H9 (cell line): ENCODE measurements around the gene TTLL13. TPM values are rescaled to one million over a fixed set of nuclear protein-coding genes. Genes with fewer than 3 reads are reported as not detected.

Experiments
- DNase-seq: peaks from one replicate; pipeline ENCODE4 v3.0.0-alpha.2; 2017
- H2AFZ ChIP-seq: one replicate; pipeline ENCODE4 v1.6.1; 2013; ENCODE audit warnings: mild to moderate bottlenecking, low read length, control low read depth, moderate library complexity
- H2AK5ac ChIP-seq: 2 replicates; pipeline ENCODE4 v1.6.1; 2013; ENCODE audit warnings: low read length, control low read depth, mixed read lengths; ENCODE audit not compliant: insufficient read length
- H2BK120ac ChIP-seq: one replicate; pipeline ENCODE4 v1.6.1; 2013; ENCODE audit warnings: low read depth, mild to moderate bottlenecking, low read length, control low read depth, inconsistent platforms; ENCODE audit not compliant: poor library complexity, severe bottlenecking
- H2BK12ac ChIP-seq: 2 replicates; pipeline ENCODE4 v1.6.1; 2013; ENCODE audit warnings: low read length, control low read depth, mixed read lengths, low read depth; ENCODE audit not compliant: insufficient read length
- H2BK15ac ChIP-seq: 2 replicates; pipeline ENCODE4 v1.6.1; 2013; ENCODE audit warnings: low read depth, low read length, control low read depth
- H2BK20ac ChIP-seq: one replicate; pipeline ENCODE4 v1.6.1; 2013; ENCODE audit warnings: low read depth, mild to moderate bottlenecking, low read length, control low read depth, inconsistent platforms; ENCODE audit not compliant: poor library complexity, severe bottlenecking
- H2BK5ac ChIP-seq: 2 replicates; pipeline ENCODE4 v1.6.1; 2013; ENCODE audit warnings: low read length, control low read depth, mixed read lengths; ENCODE audit not compliant: insufficient read length
- H3K14ac ChIP-seq: 2 replicates; pipeline ENCODE4 v1.6.1; 2013; ENCODE audit warnings: low read length, control low read depth; ENCODE audit not compliant: insufficient read depth
- H3K18ac ChIP-seq: 2 replicates; pipeline ENCODE4 v1.6.1; 2013; ENCODE audit warnings: low read depth, mild to moderate bottlenecking, mixed read lengths, low read length, control low read depth; ENCODE audit not compliant: insufficient read length
- H3K23ac ChIP-seq: 2 replicates; pipeline ENCODE4 v1.6.1; 2013; ENCODE audit warnings: low read length, control low read depth, mixed read lengths, low read depth; ENCODE audit not compliant: insufficient read length
- H3K23me2 ChIP-seq: 2 replicates; pipeline ENCODE4 v1.6.1; 2013; ENCODE audit warnings: low read depth, mild to moderate bottlenecking, mixed read lengths, low read length, control low read depth; ENCODE audit not compliant: insufficient read length, poor library complexity, severe bottlenecking
- H3K27ac ChIP-seq: 2 replicates; pipeline ENCODE4 v1.5.1; 2013; ENCODE audit warnings: low read length, control low read depth, mixed read lengths, low read depth; ENCODE audit not compliant: insufficient read length
- H3K27me3 ChIP-seq: 2 replicates; pipeline ENCODE4 v1.6.1; 2013; ENCODE audit warnings: low read length, control low read depth, inconsistent platforms; ENCODE audit not compliant: insufficient read depth
- H3K4ac ChIP-seq: 2 replicates; pipeline ENCODE4 v1.6.1; 2013; ENCODE audit warnings: low read depth, mild to moderate bottlenecking, control low read depth, inconsistent platforms, low read length, moderate library complexity
- H3K4me1 ChIP-seq: 2 replicates; pipeline ENCODE4 v1.6.1; 2013; ENCODE audit warnings: low read length, control low read depth, inconsistent platforms; ENCODE audit not compliant: insufficient read depth
- H3K4me2 ChIP-seq: 2 replicates; pipeline ENCODE4 v1.6.1; 2013; ENCODE audit warnings: low read length, control low read depth, mixed read lengths; ENCODE audit not compliant: insufficient read length, insufficient read depth
- H3K56ac ChIP-seq: 2 replicates; pipeline ENCODE4 v1.6.1; 2013; ENCODE audit warnings: low read depth, mild to moderate bottlenecking, mixed read lengths, low read length, control low read depth; ENCODE audit not compliant: insufficient read length
- H3K79me1 ChIP-seq: 2 replicates; pipeline ENCODE4 v1.6.1; 2013; ENCODE audit warnings: low read depth, mild to moderate bottlenecking, moderate library complexity, low read length, control low read depth, inconsistent platforms; ENCODE audit not compliant: insufficient read depth, poor library complexity, severe bottlenecking
- H3K79me2 ChIP-seq: 2 replicates; pipeline ENCODE4 v1.6.1; 2013; ENCODE audit warnings: low read length, control low read depth, inconsistent platforms; ENCODE audit not compliant: insufficient read depth
- H3K9ac ChIP-seq: 2 replicates; pipeline ENCODE4 v1.6.1; 2013; ENCODE audit warnings: low read length, control low read depth, mixed read lengths; ENCODE audit not compliant: insufficient read length; ENCODE audit errors: extremely low read depth
- H3K9me3 ChIP-seq: one replicate; pipeline ENCODE4 v1.6.1; 2013; ENCODE audit warnings: low read depth, low read length, inconsistent platforms; ENCODE audit not compliant: control insufficient read depth
- H3T11ph ChIP-seq: one replicate; pipeline ENCODE4 v1.6.1; 2013; ENCODE audit warnings: mild to moderate bottlenecking, low read length, control low read depth, inconsistent platforms
- H4K20me1 ChIP-seq: one replicate; pipeline ENCODE4 v1.6.1; 2013; ENCODE audit not compliant: control insufficient read depth, insufficient read length, insufficient read depth
- H4K5ac ChIP-seq: 2 replicates; pipeline ENCODE4 v1.6.1; 2013; ENCODE audit warnings: low read depth, mild to moderate bottlenecking, mixed read lengths, low read length, control low read depth; ENCODE audit not compliant: insufficient read length
- H4K8ac ChIP-seq: replicated peaks from 2 replicates; pipeline ENCODE4 v1.6.1; 2013; ENCODE audit warnings: low read length, control low read depth, mixed read lengths, low read depth; ENCODE audit not compliant: insufficient read length
- H4K91ac ChIP-seq: 2 replicates; pipeline ENCODE4 v1.6.1; 2013; ENCODE audit warnings: low read depth, mild to moderate bottlenecking, moderate library complexity, mixed read lengths, low read length, control low read depth; ENCODE audit not compliant: insufficient read length
- H3K27ac Mint-ChIP-seq, 3 experiments: 2 replicates in 2 of 3; 3 replicates in 1 of 3; pipeline ENCODE4 v1.8.0; 2020 to 2021; ENCODE audit warnings: mixed read lengths in 3 of 3, mild to moderate bottlenecking in 1 of 3, moderate library complexity in 1 of 3
- H3K27me3 Mint-ChIP-seq: 2 replicates; pipeline ENCODE4 v1.8.0; 2021; ENCODE audit warnings: low read depth, mild to moderate bottlenecking, moderate library complexity, mixed read lengths
- H3K36me3 Mint-ChIP-seq, 3 experiments: 2 replicates in 2 of 3; 3 replicates in 1 of 3; pipeline ENCODE4 v1.8.0; 2020 to 2021; ENCODE audit warnings: low read depth in 3 of 3, mixed read lengths in 3 of 3; ENCODE audit not compliant: insufficient read depth in 1 of 3
- H3K4me1 Mint-ChIP-seq, 2 experiments: 2 replicates each; pipeline ENCODE4 v1.8.0; 2020; ENCODE audit warnings: mixed read lengths in 2 of 2
- H3K4me3 Mint-ChIP-seq, 2 experiments: 2 replicates in 1 of 2; 3 replicates in 1 of 2; pipeline ENCODE4 v1.8.0; 2020 to 2021; ENCODE audit warnings: mild to moderate bottlenecking in 2 of 2, mixed read lengths in 2 of 2, moderate library complexity in 1 of 2
- H3K9me3 Mint-ChIP-seq, 2 experiments: 2 replicates in 1 of 2; 3 replicates in 1 of 2; pipeline ENCODE4 v1.8.0; 2020; ENCODE audit warnings: mild to moderate bottlenecking in 2 of 2, mixed read lengths in 2 of 2, moderate library complexity in 1 of 2
- CTCF ChIP-seq: fragments of 200-600 bp; sonication (generic); conservative IDR thresholded peaks from 3 replicates; pipeline ENCODE4 v1.8.0; 2021; ENCODE audit warnings: antibody characterized with exemption, mild to moderate bottlenecking
- WGBS: extraction: QIAGEN DNeasy Blood & Tissue Kit; methylation state at CpG from one replicate; pipeline ENCODE4 v1.1.7; 2013; ENCODE audit warnings: missing lambda C conversion rate, low lambda C conversion rate, mixed read lengths; ENCODE audit not compliant: insufficient read length; ENCODE audit errors: extremely low coverage; 5-methylcytosine and 5-hydroxymethylcytosine counted together
- total RNA-seq: library from RNA; stranded (reverse); gene quantifications from 2 replicates; pipeline ENCODE4 v1.2.1, GENCODE V29; 2021

Gene TTLL13
- total RNA-seq, 1 experiment from 2014 or later = not detected

GRCh38 chr15:90307661-90308060 lies 58.3 kb downstream of the TTLL13 start:
- Histone ChIP-seq H2BK15ac (no peak overlapping the region), H2BK12ac (no peak overlapping the region), H3K18ac (no peak overlapping the region), H3K23me2 (no peaks in the 10 kb centered on the region), H3K56ac (no peak overlapping the region), H3K9ac (no peak overlapping the region), H3K27me3 (no peaks in the 10 kb centered on the region), H3K27ac (no peak overlapping the region), H3K4me1 (no peaks in the 10 kb centered on the region), H2BK20ac (no peak overlapping the region), H4K91ac (no peak overlapping the region), H3K79me2 (no peaks in the 10 kb centered on the region), H4K8ac (no peak overlapping the region), H2AK5ac (no peak overlapping the region), H3K9me3 (no peaks in the 10 kb centered on the region), H2BK5ac (no peak overlapping the region), H3K79me1 (no peaks in the 10 kb centered on the region), H4K5ac (no peak overlapping the region), H3K4me2 (no peak overlapping the region), H2BK120ac (no peak overlapping the region), H3K4ac (no peak overlapping the region), H3T11ph (no peak overlapping the region), H3K23ac (no peak overlapping the region), H2AFZ (no peak overlapping the region), H3K14ac (no peak overlapping the region), H4K20me1 (no peaks in the 10 kb centered on the region)
- Mint-ChIP-seq H3K4me3 (no peak overlapping the region), H3K4me1 (peaks cover 3 to 10% of the 10 kb centered on the region in 2 experiments; a peak in 3 of 4 replicates), H3K27ac (no peak overlapping the region), H3K9me3 (no peaks in the 10 kb centered on the region), H3K27me3 (peaks cover 3% of the 10 kb centered on the region; the same call in 1 of the 2 replicates), H3K36me3 (no peaks in the 10 kb centered on the region)
- WGBS = no CpG with 5 or more reads among the region's 2 CpGs
- no peak for TF ChIP-seq CTCF
- DNase-seq = no peak
